ENCODE data around the gene PPP1R17. TPM values are rescaled to one million over a fixed set of nuclear protein-coding genes. Genes with fewer than 3 reads are reported as not detected.

PPP1R17 gene
- total and polyA plus RNA-seq, 9 donors: 0.11 to 0.38 TPM; not detected in 7

- Histone ChIP-seq H3K27me3 (no peaks in the 10 kb centered on the region), H3K27ac (no peak overlapping the region), H3K36me3 (no peaks in the 10 kb centered on the region), H3K9me3 (no peaks in the 10 kb centered on the region), H3K4me1 (ENCODE audit: insufficient read depth) (no peaks in the 10 kb centered on the region), H3K4me3 (no peak overlapping the region)
- DNase-seq: no peak
- TF ChIP-seq CTCF (IDR thresholded peaks at IDR 0.05) (no peak), EP300 (IDR thresholded peaks at IDR 0.05) (no peak), POLR2A (IDR thresholded peaks at IDR 0.05) (no peak)
- intact Hi-C loops (cut with DNase I): loop anchor here in 3 of 4 donors (5.0 to 10.0 kb wide), 4 partner anchors 454 to 613 kb away; no protein-coding TSS in a partner anchor
- WGBS, 3 donors: 79 to 90% (median 88%) methylated on average over 1 of the region's 1 CpG
Measured at GRCh38 chr7:31748084-31748483, 61.1 kb downstream of the PPP1R17 start.

- DNase-seq: no peak
- Histone ChIP-seq H3K27ac (no peak overlapping the region), H3K4me1 (ENCODE audit: insufficient read depth) (no peaks in the 10 kb centered on the region), H3K4me3 (no peak overlapping the region), H3K27me3 (no peaks in the 10 kb centered on the region), H3K36me3 (no peaks in the 10 kb centered on the region), H3K9me3 (no peaks in the 10 kb centered on the region)
- intact Hi-C loops (cut with DNase I): no loop called here
- TF ChIP-seq CTCF (IDR thresholded peaks at IDR 0.05): no peak
- TF ChIP-seq EP300 (IDR thresholded peaks at IDR 0.05): no peak
- TF ChIP-seq POLR2A (IDR thresholded peaks at IDR 0.05): no peak
- 82 to 84% (median 83%) methylated on average over 4 of the region's 4 CpGs for WGBS, 3 donors
Measured at GRCh38 chr7:31751726-31752125, 64.7 kb downstream of the PPP1R17 start.

Other genes starting within 250 kb of the PPP1R17 start
- gene ITPRID1, start 173.1 kb upstream of the PPP1R17 start, total RNA-seq: not detected
- gene ITPRID1, start 173.1 kb upstream of the PPP1R17 start, polyA plus RNA-seq: under 1 TPM in 1 of 2 donors, not detected in 1; 0.20 TPM